Mucosa of rectum (tissue), 2 donors: ENCODE results near the gene ZNF30.
"Not testable (repeated sequence)": the region's sequence is repeated elsewhere in the genome, so short reads cannot be mapped to it uniquely, and the experiment has no call there.

Source experiments
- H3K27ac ChIP-seq, 2 donors: one replicate each; pipeline ENCODE4 v1.7.0; 2013; ENCODE audit warnings: inconsistent platforms in 2 of 2, low read depth in 2 of 2, low read length in 2 of 2
- H3K27me3 ChIP-seq, 2 donors: one replicate each; pipeline ENCODE4 v1.7.0; 2013; ENCODE audit warnings: low read length in 2 of 2; ENCODE audit not compliant: control insufficient read depth in 2 of 2, insufficient read depth in 2 of 2
- H3K36me3 ChIP-seq, 2 donors: one replicate each; pipeline ENCODE4 v1.7.0; 2013; ENCODE audit warnings: low read length in 2 of 2; ENCODE audit not compliant: control insufficient read depth in 2 of 2, insufficient read depth in 2 of 2
- H3K4me1 ChIP-seq, 2 donors: one replicate each; pipeline ENCODE4 v1.7.0; 2013; ENCODE audit warnings: low read length in 2 of 2, mild to moderate bottlenecking in 1 of 2; ENCODE audit not compliant: control insufficient read depth in 2 of 2, insufficient read depth in 2 of 2
- H3K4me3 ChIP-seq, 2 donors: one replicate each; pipeline ENCODE4 v1.7.0; 2013; ENCODE audit warnings: low read length in 2 of 2
- H3K9ac ChIP-seq, 2 donors: one replicate each; pipeline ENCODE4 v1.7.0; 2013; ENCODE audit warnings: low read length in 2 of 2, low read depth in 1 of 2, mild to moderate bottlenecking in 1 of 2
- H3K9me3 ChIP-seq, 2 donors: one replicate each; pipeline ENCODE4 v1.7.0; 2013; ENCODE audit warnings: low read length in 2 of 2; ENCODE audit not compliant: control insufficient read depth in 2 of 2
- donor health status: healthy.
- donor health status: Normal muscosa, but diverticular disease.

ZNF30 gene

DNA sequence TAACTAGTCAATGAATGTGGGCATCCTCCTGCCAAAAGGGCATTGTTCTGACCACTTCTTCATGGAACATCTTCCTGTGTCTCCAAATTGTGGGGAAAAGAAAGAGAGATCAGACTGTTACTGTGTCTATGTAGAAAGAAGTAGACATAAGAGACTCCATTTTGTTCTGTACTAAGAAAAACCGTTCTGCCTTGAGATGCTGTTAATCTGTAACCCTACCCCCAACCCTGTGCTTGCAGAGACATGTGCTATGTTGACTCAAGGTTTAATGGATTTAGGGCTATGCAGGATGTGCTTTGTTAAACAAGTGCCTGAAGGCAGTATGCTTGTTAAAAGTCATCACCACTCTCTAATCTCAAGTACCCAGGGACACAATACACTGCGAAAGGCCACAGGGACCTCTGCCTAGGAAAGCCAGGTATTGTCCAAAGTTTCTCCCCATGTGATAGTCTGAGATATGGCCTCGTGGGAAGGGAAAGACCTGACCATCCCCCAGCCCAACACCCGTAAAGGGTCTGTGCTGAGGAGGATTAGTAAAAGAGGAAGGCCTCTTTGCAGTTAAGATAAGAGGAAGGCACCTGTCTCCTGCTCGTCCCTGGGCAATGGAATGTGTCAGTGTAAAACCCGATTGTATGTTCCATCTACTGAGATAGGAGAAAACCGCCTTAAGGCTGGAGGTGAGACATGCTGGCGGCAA lies 6.5 kb upstream of the ZNF30 start:
- H3K4me3 ChIP-seq, H3K9ac ChIP-seq, H3K27me3 ChIP-seq: not testable (repeated sequence)

DNA sequence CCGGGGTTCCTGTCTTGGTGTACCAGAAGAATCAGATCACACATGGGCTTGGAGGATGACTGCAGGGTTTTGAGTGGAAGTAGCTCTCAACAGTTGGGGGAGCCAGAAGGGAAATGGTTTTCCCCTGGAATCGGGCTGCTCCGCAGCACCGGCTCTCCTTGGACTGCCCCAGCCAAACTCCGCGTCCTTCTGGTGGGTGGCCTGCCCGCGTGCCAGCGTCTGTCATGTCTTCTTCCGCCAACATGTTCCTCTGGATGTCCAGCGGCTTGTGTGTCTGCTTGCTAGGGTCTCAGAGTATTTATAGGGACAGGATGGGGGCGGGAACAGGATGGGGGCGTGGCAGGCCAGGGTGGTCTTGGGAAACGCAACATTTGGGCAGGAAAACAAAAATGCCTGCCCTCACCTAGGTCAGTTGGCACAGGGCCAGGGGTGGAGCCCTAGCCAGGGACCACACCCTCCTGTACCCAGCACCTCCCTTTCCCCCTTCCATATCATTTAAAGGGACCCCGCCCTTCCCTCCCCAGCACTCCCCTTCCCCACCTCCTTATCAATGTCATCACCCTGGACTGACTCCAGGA lies 1.3 kb upstream of the ZNF30 start:
- no peak overlapping the region for H3K9ac ChIP-seq
- peaks cover 6% of the 10 kb centered on the region in 2 donors for H3K4me1 ChIP-seq
- no peak overlapping the region for H3K4me3 ChIP-seq
- no peaks in the 10 kb centered on the region for H3K27me3 ChIP-seq
- no peaks in the 10 kb centered on the region for H3K9me3 ChIP-seq
- H3K27ac ChIP-seq = no peak overlapping the region
- peaks cover 0 to 3% of the 10 kb centered on the region in 2 donors for H3K36me3 ChIP-seq

More for the DNA sequence above, 6.5 kb upstream of the ZNF30 start:
- not testable (repeated sequence) for H3K27ac ChIP-seq, H3K36me3 ChIP-seq, H3K4me1 ChIP-seq
- peaks cover 3 to 11% of the 10 kb centered on the region in 2 donors for H3K9me3 ChIP-seq

DNA sequence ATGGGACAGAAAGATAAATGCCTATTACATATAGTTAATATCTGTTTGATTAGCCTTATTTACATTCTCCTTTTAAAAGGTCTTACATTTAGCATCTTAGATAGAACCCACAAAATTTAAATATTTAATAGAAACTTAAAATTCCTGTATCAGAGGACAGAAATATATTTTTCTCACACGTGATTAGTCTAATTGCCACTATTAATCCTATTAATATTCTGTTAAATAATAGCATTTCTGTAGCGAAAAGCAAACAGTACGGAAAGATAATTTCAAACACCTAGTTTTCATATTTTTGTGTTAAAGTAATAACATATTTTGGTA lies 380 bp upstream of the ZNF30 start:
- H3K4me3 ChIP-seq = peak overlapping the region; percentile 73 to 91
- H3K27ac ChIP-seq = peak overlapping the region in 1 of 2 donors; percentile 71
- H3K4me1 ChIP-seq = peaks cover 6% of the 10 kb centered on the region in 2 donors
- peaks cover 0 to 6% of the 10 kb centered on the region in 2 donors for H3K36me3 ChIP-seq
- no peaks in the 10 kb centered on the region for H3K27me3 ChIP-seq
- H3K9me3 ChIP-seq = no peaks in the 10 kb centered on the region
- peak overlapping the region; percentile 32 to 78 for H3K9ac ChIP-seq

DNA sequence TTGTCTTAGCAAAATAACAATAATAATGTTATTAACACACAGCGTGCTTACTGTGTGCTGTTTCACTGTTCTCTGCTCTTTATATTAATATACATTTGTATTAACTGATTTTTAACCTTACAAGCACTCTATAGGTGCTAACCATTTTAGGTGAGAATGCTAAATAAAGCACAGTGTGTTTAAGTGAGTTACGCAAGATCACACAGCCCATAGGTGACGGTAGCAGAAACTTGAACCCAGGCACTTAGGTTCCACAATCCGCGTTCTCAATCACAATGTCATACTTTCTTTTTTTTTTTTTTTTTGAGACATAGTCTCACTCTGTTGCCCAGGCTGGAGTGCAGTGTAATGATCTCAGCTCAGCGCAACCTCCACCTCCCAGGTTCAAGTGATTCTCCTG lies 5.8 kb downstream of the ZNF30 start:
- H3K4me3 ChIP-seq = no peak overlapping the region
- peaks cover 12 to 26% of the 10 kb centered on the region in 2 donors for H3K36me3 ChIP-seq
- no peaks in the 10 kb centered on the region for H3K9me3 ChIP-seq
- peaks cover 3 to 4% of the 10 kb centered on the region in 2 donors for H3K4me1 ChIP-seq
- H3K27ac ChIP-seq = no peak overlapping the region
- H3K27me3 ChIP-seq = no peaks in the 10 kb centered on the region
- no peak overlapping the region for H3K9ac ChIP-seq

DNA sequence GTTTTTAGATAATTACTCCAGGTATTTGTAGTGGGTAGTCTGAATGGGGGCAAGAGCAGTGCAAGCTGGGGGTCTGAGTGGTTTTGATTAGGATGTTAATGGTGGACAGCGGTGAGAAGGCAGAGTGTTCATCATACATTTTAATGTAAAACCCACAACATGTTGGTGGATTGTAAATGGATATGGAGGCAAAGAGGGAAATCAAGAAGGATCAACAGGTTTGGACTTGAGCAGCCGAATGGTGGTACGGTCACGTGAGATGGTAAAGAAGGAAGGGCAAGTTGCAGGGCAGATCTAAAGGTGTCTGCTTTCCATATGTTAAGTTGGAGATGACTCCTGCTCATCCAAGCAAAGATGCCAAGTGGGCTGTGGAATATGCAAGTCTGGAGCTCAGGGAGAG lies 9.5 kb downstream of the ZNF30 start:
- H3K9me3 ChIP-seq = no peaks in the 10 kb centered on the region
- H3K4me1 ChIP-seq = no peaks in the 10 kb centered on the region
- H3K36me3 ChIP-seq = peaks cover 16 to 24% of the 10 kb centered on the region in 2 donors
- H3K9ac ChIP-seq = no peak overlapping the region
- no peak overlapping the region for H3K27ac ChIP-seq
- no peak overlapping the region for H3K4me3 ChIP-seq
- H3K27me3 ChIP-seq = no peaks in the 10 kb centered on the region

DNA sequence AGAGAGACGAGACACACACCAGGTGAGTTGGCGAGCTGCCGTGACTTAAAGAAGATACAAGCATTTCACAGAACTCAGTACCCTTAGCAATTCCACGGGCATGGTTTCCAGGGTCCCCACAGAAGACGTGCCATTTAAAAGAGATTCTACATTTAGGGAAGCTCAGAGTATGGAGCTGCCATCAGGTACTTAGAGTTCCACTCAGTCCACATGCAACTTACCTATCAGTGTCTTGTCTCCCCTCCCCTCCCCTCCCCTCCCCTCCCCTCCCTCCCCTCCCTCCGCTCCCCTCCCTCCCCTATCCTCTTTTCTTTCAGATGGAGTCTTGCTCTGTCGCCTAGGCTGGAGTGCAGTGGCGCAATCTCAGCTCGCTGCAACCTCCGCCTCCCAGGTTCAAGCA lies 12.2 kb downstream of the ZNF30 start:
- H3K4me3 ChIP-seq = no peak overlapping the region
- peaks cover 12 to 22% of the 10 kb centered on the region in 2 donors for H3K36me3 ChIP-seq
- no peaks in the 10 kb centered on the region for H3K4me1 ChIP-seq
- no peak overlapping the region for H3K9ac ChIP-seq
- H3K27me3 ChIP-seq = no peaks in the 10 kb centered on the region
- no peak overlapping the region for H3K27ac ChIP-seq
- H3K9me3 ChIP-seq = peaks cover 5 to 10% of the 10 kb centered on the region in 2 donors

DNA sequence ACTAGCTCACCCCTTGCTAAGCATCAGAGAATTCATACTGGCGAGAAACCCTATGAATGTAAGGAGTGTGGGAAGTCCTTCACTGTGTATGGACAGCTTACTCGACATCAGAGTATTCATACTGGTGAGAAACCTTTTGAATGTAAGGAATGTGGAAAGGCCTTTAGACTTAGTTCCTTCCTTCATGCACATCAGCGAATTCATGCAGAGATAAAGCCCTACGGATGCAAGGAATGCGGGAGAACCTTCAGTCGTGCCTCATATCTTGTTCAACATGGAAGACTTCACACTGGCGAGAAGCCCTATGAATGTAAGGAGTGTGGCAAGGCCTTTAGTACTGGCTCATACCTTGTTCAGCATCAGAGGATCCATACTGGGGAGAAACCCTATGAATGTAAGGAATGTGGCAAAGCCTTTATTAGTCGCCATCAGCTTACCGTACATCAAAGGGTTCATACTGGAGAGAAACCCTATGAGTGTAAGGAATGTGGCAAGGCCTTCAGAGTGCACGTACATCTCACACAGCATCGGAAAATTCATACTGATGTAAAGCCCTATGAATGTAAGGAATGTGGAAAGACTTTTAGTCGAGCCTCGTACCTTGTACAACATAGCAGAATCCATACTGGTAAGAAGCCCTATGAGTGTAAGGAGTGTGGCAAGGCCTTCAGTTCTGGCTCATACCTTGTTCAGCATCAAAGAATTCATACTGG lies 17.3 kb downstream of the ZNF30 start:
- no peaks in the 10 kb centered on the region for H3K4me1 ChIP-seq
- no peaks in the 10 kb centered on the region for H3K27me3 ChIP-seq
- H3K4me3 ChIP-seq = no peak overlapping the region
- no peak overlapping the region for H3K27ac ChIP-seq
- peaks cover 15 to 22% of the 10 kb centered on the region in 2 donors for H3K9me3 ChIP-seq
- peaks cover 12 to 13% of the 10 kb centered on the region in 2 donors for H3K36me3 ChIP-seq
- no peak overlapping the region for H3K9ac ChIP-seq

DNA sequence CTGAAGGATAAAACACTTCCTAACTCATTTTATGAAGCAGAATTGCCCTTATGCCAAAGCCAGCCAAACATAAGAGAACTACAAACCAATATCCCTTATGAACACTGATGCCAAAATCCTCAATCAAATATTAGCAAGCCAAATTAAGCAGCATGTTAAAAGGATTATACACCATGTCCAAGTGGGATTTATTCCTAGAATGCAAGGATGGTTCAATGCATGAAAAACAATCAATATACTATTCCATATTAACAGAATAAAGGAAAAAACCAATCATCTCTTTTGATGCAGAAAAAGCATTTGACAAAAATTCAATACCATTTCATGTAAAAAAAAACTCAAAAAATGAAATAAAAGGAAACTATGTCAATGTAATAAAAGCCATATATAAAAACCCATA lies 26.4 kb downstream of the ZNF30 start:
- H3K9ac ChIP-seq = no peak overlapping the region
- H3K4me3 ChIP-seq = no peak overlapping the region
- no peaks in the 10 kb centered on the region for H3K4me1 ChIP-seq
- peaks cover 9% of the 10 kb centered on the region in 2 donors for H3K36me3 ChIP-seq
- no peaks in the 10 kb centered on the region for H3K27me3 ChIP-seq
- H3K9me3 ChIP-seq = peaks cover 24 to 26% of the 10 kb centered on the region in 2 donors
- no peak overlapping the region for H3K27ac ChIP-seq

DNA sequence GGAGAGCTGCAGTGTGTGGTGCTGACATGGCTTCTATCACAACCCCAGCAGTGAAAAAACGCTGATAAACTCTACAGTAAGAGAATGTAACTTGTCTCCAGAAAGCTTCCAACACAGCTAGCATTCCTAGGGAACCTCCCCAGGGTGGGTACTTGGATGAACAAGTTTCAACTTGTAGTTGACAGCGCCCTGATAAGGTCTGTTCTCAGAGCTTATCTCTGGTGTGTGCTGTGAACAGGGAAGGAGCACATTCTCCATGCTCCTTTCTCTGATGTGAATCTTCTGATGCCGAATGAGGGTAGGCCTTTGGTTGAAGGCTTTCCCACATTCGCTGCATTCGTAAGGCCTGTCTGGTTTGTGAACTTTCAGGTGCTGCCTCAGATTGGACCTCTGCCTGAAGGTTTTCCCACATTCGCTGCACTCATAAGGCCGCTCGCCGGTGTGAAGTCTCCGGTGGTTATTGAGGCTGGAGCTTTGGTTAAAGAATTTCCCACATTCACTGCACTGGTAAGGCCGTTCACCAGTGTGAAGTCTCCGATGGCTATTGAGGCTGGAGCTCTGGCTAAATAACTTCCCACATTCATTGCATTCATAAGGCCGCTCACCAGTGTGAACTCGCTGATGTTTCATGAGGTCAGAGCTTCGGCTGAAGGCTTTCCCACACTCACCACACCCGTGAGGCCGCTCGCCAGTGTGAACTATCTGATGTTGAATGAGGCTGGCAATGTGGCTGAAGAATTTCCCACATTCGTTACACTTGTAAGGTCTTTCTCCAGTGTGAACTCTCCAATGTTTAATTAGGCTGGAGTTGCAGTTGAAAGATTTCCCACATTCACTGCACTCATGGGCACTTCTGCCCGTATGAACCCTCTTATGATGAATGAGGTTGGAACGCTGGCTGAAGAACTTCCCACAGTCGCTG lies 31.4 kb downstream of the ZNF30 start:
- Histone ChIP-seq H3K4me3 (peak overlapping the region in 1 of 2 donors; percentile 2), H3K27ac (no peak overlapping the region), H3K9ac (no peak overlapping the region), H3K4me1 (peaks cover 5 to 9% of the 10 kb centered on the region in 2 donors), H3K36me3 (peaks cover 37 to 46% of the 10 kb centered on the region in 2 donors), H3K27me3 (no peaks in the 10 kb centered on the region), H3K9me3 (peaks cover 50 to 61% of the 10 kb centered on the region in 2 donors)
